NCI-H146 treated with DMSO at 0.1 percent for 48 hours (cell line): ENCODE data around the gene PEAK1.
A peak's percentile ranks its signal among the peaks of the same experiment; 100 is the strongest.

Experiments used
- DNase-seq: peaks from one replicate; lab custom pipeline; 2025; ENCODE audit not compliant: unreplicated experiment; lab: John Stamatoyannopoulos, UW

The PEAK1 gene

GRCh38 chr15:77068633-77069032 is 351.3 kb downstream of the PEAK1 start:
- no peak for DNase-seq

GRCh38 chr15:77067691-77068367 is 352.1 kb downstream of the PEAK1 start:
- DNase-seq = no peak

- peak; percentile 5 for DNase-seq
Observed at GRCh38 chr15:77066971-77067690, 352.8 kb downstream of the PEAK1 start.

GRCh38 chr15:77064539-77065308 is 355.2 kb downstream of the PEAK1 start:
- DNase-seq = no peak

- DNase-seq = no peak
Observed at GRCh38 chr15:77064063-77064462, 355.8 kb downstream of the PEAK1 start.

GRCh38 chr15:77063249-77063648 is 356.7 kb downstream of the PEAK1 start:
- DNase-seq = no peak

GRCh38 chr15:77060546-77060945 is 359.4 kb downstream of the PEAK1 start:
- no peak for DNase-seq

- DNase-seq = no peak
Observed at GRCh38 chr15:77059786-77060361, 360.0 kb downstream of the PEAK1 start.

GRCh38 chr15:77058468-77058867 is 361.4 kb downstream of the PEAK1 start:
- no peak for DNase-seq

GRCh38 chr15:77057685-77058084 is 362.2 kb downstream of the PEAK1 start:
- no peak for DNase-seq

GRCh38 chr15:77057072-77057471 is 362.8 kb downstream of the PEAK1 start:
- no peak for DNase-seq

- DNase-seq = no peak
Observed at GRCh38 chr15:77053709-77054108, 366.2 kb downstream of the PEAK1 start.

- no peak for DNase-seq
Observed at GRCh38 chr15:77052556-77052955, 367.3 kb downstream of the PEAK1 start.
